Stimulated activated naive CD8-positive, alpha-beta T cell treated with anti-CD3 and anti-CD28 coated beads, Interleukin-15, amount 100 ng/mL, for 72 hours (primary cell): ENCODE measurements around the gene TMPRSS7.
A peak's percentile ranks its signal among the peaks of the same experiment; 100 is the strongest.

ENCODE experiments used
- ATAC-seq: fragments of 150-1000 bp; cut with Tn5 transposase; 2 replicates; pipeline ENCODE4 v1.10.0; 2021; ENCODE audit warnings: mild to moderate bottlenecking, moderate library complexity
- DNase-seq, 2 donors: peaks; one replicate each; pipeline ENCODE4 v3.0.0; 2021 to 2022
- H3K27ac Mint-ChIP-seq, 2 donors: one replicate each; pipeline ENCODE4 v1.8.0; 2022; ENCODE audit warnings: mild to moderate bottlenecking in 2 of 2, mixed read lengths in 2 of 2, moderate library complexity in 2 of 2
- H3K27me3 Mint-ChIP-seq: one replicate; pipeline ENCODE4 v1.8.0; 2022; ENCODE audit warnings: mixed read lengths
- H3K4me1 Mint-ChIP-seq: one replicate; pipeline ENCODE4 v1.8.0; 2022; ENCODE audit warnings: mild to moderate bottlenecking, mixed read lengths
- H3K4me3 Mint-ChIP-seq, 2 donors: one replicate each; pipeline ENCODE4 v1.8.0; 2022; ENCODE audit warnings: mild to moderate bottlenecking in 2 of 2, mixed read lengths in 2 of 2, moderate library complexity in 1 of 2
- H3K9me3 Mint-ChIP-seq, 2 donors: one replicate each; pipeline ENCODE4 v1.8.0; 2022; ENCODE audit warnings: mixed read lengths in 2 of 2

The TMPRSS7 gene

GRCh38 chr3:112096176-112096575, 61.6 kb downstream of the TMPRSS7 start:
- DNase-seq (no peak), ATAC-seq (no peak)
- peaks cover 27% of the 10 kb centered on the region for H3K4me1 Mint-ChIP-seq
- no peak overlapping the region for H3K4me3 Mint-ChIP-seq
- no peaks in the 10 kb centered on the region for H3K9me3 Mint-ChIP-seq
- H3K27ac Mint-ChIP-seq, result peak overlapping the region in 1 of 2 donors; percentile 62
- no peaks in the 10 kb centered on the region for H3K27me3 Mint-ChIP-seq

DNA sequence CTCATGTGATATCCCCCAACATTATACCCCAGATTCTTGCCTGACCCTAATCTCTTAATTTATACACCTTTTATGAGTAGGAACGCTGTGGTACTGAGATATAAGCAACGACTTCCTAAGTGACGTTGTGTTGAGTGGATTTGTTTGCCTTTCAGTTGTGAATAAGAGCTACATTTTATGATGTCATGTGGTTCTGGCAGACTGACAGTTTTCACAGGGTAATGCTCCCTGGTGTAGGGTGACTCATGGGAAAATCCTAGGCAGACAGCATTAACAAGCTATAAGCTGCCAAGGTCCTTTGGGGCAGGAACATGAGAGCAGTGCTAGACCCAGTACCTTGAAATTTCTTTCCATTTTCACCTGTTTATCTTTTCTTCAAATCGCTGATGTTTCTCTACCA, 62.8 kb downstream of the TMPRSS7 start:
- H3K9me3 Mint-ChIP-seq, result no peaks in the 10 kb centered on the region
- H3K4me1 Mint-ChIP-seq, result peaks cover 23% of the 10 kb centered on the region
- H3K4me3 Mint-ChIP-seq, result no peak overlapping the region
- no peak overlapping the region for H3K27ac Mint-ChIP-seq
- no peaks in the 10 kb centered on the region for H3K27me3 Mint-ChIP-seq
- ATAC-seq, result peak; percentile 97
- peak in 1 of 2 donors; percentile 34 for DNase-seq

- no peaks in the 10 kb centered on the region for H3K27me3 Mint-ChIP-seq
- no peak for DNase-seq
- H3K27ac Mint-ChIP-seq, result no peak overlapping the region
- peak; percentile 36 for ATAC-seq
- H3K9me3 Mint-ChIP-seq, result no peaks in the 10 kb centered on the region
- peaks cover 13% of the 10 kb centered on the region for H3K4me1 Mint-ChIP-seq
- no peak overlapping the region for H3K4me3 Mint-ChIP-seq
These were observed 67.4 kb downstream of the TMPRSS7 start for GRCh38 chr3:112101916-112102315.

- no peaks in the 10 kb centered on the region for H3K4me1 Mint-ChIP-seq
- ATAC-seq (no peak), DNase-seq (no peak)
- no peak overlapping the region for H3K27ac Mint-ChIP-seq
- no peaks in the 10 kb centered on the region for H3K9me3 Mint-ChIP-seq
- H3K27me3 Mint-ChIP-seq, result no peaks in the 10 kb centered on the region
- H3K4me3 Mint-ChIP-seq, result no peak overlapping the region
These were observed 70.2 kb downstream of the TMPRSS7 start for GRCh38 chr3:112104774-112105173.

- Mint-ChIP-seq H3K27ac (no peak overlapping the region), H3K4me3 (no peak overlapping the region)
These were observed 74.8 kb downstream of the TMPRSS7 start for GRCh38 chr3:112109322-112109721.

DNA sequence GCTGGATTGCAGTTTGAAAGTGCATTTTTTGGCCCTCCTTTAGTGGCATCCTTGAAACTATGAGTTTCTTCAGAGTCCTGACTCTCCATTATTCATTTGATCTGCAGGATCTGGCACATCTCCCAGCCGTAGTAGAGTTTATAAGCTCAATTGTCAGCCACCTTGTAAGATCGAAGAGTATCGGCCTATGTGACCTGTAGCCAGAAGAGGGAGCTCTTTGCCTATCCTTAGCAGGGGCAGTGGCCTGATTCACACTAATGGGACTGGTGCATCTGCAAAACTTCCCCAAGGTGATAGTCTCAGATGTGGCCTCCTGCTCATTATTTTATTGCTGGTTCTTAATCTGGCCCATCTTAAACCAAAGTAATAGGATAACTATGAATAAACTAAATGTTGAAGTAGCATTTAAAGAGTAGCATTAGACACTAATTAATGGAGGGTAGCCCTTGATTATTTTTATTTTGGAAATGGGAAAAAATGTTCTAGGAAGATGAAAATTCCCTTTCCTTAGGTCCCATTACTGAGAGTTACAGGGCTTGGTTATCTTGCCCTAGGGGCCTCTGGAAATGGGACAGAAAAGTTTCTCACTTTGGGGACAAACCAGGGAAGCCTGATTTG, 77.4 kb downstream of the TMPRSS7 start:
- no peak overlapping the region for H3K27ac Mint-ChIP-seq
- ATAC-seq, result peak; percentile 95
- no peaks in the 10 kb centered on the region for H3K27me3 Mint-ChIP-seq
- DNase-seq, result peak; percentile 60 to 74
- H3K4me1 Mint-ChIP-seq, result peaks cover 38% of the 10 kb centered on the region
- no peak overlapping the region for H3K4me3 Mint-ChIP-seq
- H3K9me3 Mint-ChIP-seq, result no peaks in the 10 kb centered on the region

More at GRCh38 chr3:112109322-112109721, 74.8 kb downstream of the TMPRSS7 start:
- Mint-ChIP-seq H3K9me3 (no peaks in the 10 kb centered on the region), H3K27me3 (no peaks in the 10 kb centered on the region), H3K4me1 (peaks cover 18% of the 10 kb centered on the region)
- DNase-seq (no peak), ATAC-seq (no peak)

GRCh38 chr3:112114576-112115160, 80.1 kb downstream of the TMPRSS7 start:
- ATAC-seq (no peak), DNase-seq (no peak)
- Mint-ChIP-seq H3K4me1 (peaks cover 60% of the 10 kb centered on the region), H3K27me3 (no peaks in the 10 kb centered on the region), H3K9me3 (no peaks in the 10 kb centered on the region), H3K27ac (no peak overlapping the region), H3K4me3 (peak overlapping the region in 1 of 2 donors; percentile 16)

DNA sequence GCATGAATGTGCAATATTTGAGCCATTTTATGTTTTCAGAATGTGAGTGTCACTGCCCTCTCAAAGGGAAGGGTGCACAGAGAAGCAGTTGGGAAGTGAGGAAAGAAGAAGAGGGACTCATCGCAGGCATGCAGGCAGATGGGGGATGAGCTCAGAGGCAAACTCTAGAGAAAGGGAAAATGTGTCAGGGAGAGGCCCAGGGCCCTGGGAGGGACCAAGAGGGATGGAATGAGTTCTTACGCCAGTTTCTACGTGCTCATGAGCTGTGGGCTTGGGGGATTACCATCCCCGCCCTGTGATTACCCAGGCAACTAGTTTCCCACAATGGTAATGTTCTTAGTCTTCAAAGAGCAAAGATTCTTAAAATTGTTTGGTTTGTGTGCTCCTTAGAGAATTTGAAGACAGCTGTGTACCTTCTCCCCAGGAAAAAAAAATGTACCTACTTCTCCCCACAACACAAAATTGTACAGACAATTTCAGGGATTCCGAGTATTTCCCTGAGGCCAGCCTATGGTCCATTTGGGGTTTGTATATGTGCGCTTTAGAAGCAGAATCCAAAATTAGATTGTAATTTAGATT, 80.7 kb downstream of the TMPRSS7 start:
- H3K27me3 Mint-ChIP-seq, result no peaks in the 10 kb centered on the region
- peak overlapping the region in 1 of 2 donors; percentile 16 for H3K4me3 Mint-ChIP-seq
- H3K27ac Mint-ChIP-seq, result peak overlapping the region in 1 of 2 donors; percentile 1
- peaks cover 65% of the 10 kb centered on the region for H3K4me1 Mint-ChIP-seq
- peak in 1 of 2 donors; percentile 30 for DNase-seq
- peak; percentile 66 for ATAC-seq
- no peaks in the 10 kb centered on the region for H3K9me3 Mint-ChIP-seq

DNA sequence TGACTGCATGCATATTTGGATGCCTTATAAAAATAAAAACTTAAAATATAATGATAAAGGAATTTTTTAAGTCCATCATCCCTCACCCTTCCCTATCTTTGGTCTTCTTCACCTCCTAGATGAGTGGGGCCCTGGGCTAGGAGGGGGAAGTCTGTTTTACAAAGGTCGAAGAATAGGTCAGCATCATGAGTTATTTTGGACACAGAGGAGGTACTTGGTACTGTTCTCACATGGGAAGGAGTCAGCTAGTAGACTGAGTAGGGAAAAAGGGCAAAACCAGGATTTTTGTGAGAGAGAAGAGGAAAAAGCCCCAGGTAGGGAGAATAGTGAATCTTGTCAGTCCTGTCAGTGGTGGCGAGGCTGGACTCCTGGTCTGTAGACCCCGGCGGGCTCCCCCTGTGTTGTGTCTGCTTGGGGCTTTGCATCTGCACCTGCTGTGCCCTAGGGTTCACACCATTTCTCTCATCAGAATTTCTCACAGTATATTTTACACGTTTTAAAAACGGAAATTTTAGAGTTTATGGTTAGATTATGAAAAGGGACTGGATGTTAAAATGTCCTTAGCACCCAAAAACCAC, 81.4 kb downstream of the TMPRSS7 start:
- ATAC-seq, result no peak
- Mint-ChIP-seq H3K9me3 (no peaks in the 10 kb centered on the region), H3K4me3 (no peak overlapping the region), H3K4me1 (peaks cover 72% of the 10 kb centered on the region), H3K27ac (no peak overlapping the region), H3K27me3 (no peaks in the 10 kb centered on the region)
- no peak for DNase-seq

GRCh38 chr3:112116748-112117186, 82.2 kb downstream of the TMPRSS7 start:
- Mint-ChIP-seq H3K27ac (peak overlapping the region in 1 of 2 donors; percentile 62), H3K4me3 (no peak overlapping the region), H3K9me3 (no peaks in the 10 kb centered on the region), H3K4me1 (peaks cover 76% of the 10 kb centered on the region), H3K27me3 (no peaks in the 10 kb centered on the region)
- DNase-seq (no peak), ATAC-seq (no peak)

DNA sequence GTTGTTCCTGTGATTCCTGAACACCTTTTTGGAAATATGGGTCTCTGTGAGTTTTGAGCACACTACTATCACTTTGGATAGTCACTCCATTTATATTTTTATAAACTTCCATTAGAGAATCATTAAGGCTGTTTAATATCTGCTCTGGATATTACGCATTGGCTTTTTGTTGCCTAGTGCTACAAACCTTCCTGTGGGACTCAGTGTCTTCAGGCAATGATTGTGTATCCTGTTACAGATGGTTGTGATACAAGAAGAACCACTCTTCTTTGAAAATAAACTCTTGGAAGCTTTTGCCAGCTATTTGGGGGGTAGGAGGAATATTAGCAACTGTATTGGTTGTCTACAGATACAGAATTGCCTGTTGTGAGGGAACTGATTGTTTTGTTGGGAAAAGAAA, 82.9 kb downstream of the TMPRSS7 start:
- Mint-ChIP-seq H3K27me3 (no peaks in the 10 kb centered on the region), H3K4me3 (no peak overlapping the region), H3K27ac (no peak overlapping the region), H3K4me1 (peaks cover 69% of the 10 kb centered on the region), H3K9me3 (no peaks in the 10 kb centered on the region)
- DNase-seq, result no peak
- no peak for ATAC-seq

- ATAC-seq, result peak; percentile 44
- no peak overlapping the region for H3K4me3 Mint-ChIP-seq
- H3K4me1 Mint-ChIP-seq, result peaks cover 68% of the 10 kb centered on the region
- H3K27ac Mint-ChIP-seq, result no peak overlapping the region
- DNase-seq, result no peak
- H3K27me3 Mint-ChIP-seq, result no peaks in the 10 kb centered on the region
- H3K9me3 Mint-ChIP-seq, result no peaks in the 10 kb centered on the region
These were observed 83.5 kb downstream of the TMPRSS7 start for GRCh38 chr3:112117841-112118571.

GRCh38 chr3:112119962-112120836, 85.7 kb downstream of the TMPRSS7 start:
- peak overlapping the region; percentile 19 to 23 for H3K27ac Mint-ChIP-seq
- no peaks in the 10 kb centered on the region for H3K9me3 Mint-ChIP-seq
- no peak for DNase-seq
- no peak for ATAC-seq
- no peaks in the 10 kb centered on the region for H3K27me3 Mint-ChIP-seq
- peaks cover 58% of the 10 kb centered on the region for H3K4me1 Mint-ChIP-seq
- peak overlapping the region; percentile 7 to 49 for H3K4me3 Mint-ChIP-seq

- Mint-ChIP-seq H3K27ac (no peak overlapping the region), H3K4me1 (peaks cover 63% of the 10 kb centered on the region), H3K27me3 (no peaks in the 10 kb centered on the region), H3K9me3 (no peaks in the 10 kb centered on the region), H3K4me3 (no peak overlapping the region)
- ATAC-seq (no peak), DNase-seq (no peak)
These were observed 87.3 kb downstream of the TMPRSS7 start for GRCh38 chr3:112121577-112122547.
